Immature natural killer cell (primary cell): Measurements from ENCODE around the gene GPATCH2. TPM values are rescaled to one million over a fixed set of nuclear protein-coding genes. Genes with fewer than 3 reads are reported as not detected.

ENCODE experiments used
- DNase-seq, 3 donors: peaks; one replicate each; pipeline ENCODE4 v3.0.0; 2022; ENCODE audit warnings: mixed read lengths in 1 of 3
- H3K27ac Mint-ChIP-seq, 6 donors: one replicate each; pipeline ENCODE4 v1.8.0; 2020; ENCODE audit warnings: mixed read lengths in 6 of 6, mild to moderate bottlenecking in 5 of 6, inconsistent platforms in 4 of 6, moderate library complexity in 3 of 6
- H3K27me3 Mint-ChIP-seq, 3 donors: one replicate each; pipeline ENCODE4 v1.8.0; 2020 to 2021; ENCODE audit warnings: low read depth in 3 of 3, mild to moderate bottlenecking in 3 of 3, mixed read lengths in 3 of 3, moderate library complexity in 3 of 3, inconsistent platforms in 1 of 3
- H3K36me3 Mint-ChIP-seq, 3 donors: one replicate each; pipeline ENCODE4 v1.8.0; 2020; ENCODE audit warnings: mixed read lengths in 3 of 3, inconsistent platforms in 2 of 3, mild to moderate bottlenecking in 2 of 3
- H3K4me1 Mint-ChIP-seq, 2 donors: one replicate each; pipeline ENCODE4 v1.8.0; 2020; ENCODE audit warnings: inconsistent platforms in 2 of 2, mild to moderate bottlenecking in 2 of 2, mixed read lengths in 2 of 2, moderate library complexity in 1 of 2
- H3K4me3 Mint-ChIP-seq, 5 donors: one replicate each; pipeline ENCODE4 v1.8.0; 2020; ENCODE audit warnings: mild to moderate bottlenecking in 5 of 5, mixed read lengths in 5 of 5, inconsistent platforms in 3 of 5, moderate library complexity in 3 of 5
- H3K9me3 Mint-ChIP-seq, 6 donors: one replicate each; pipeline ENCODE4 v1.8.0; 2020; ENCODE audit warnings: mild to moderate bottlenecking in 6 of 6, mixed read lengths in 6 of 6, inconsistent platforms in 4 of 6, moderate library complexity in 3 of 6
- polyA plus RNA-seq, 3 donors: library from polyadenylated mRNA; unstranded; fragments of 300-500 nt; fragmentation: Illumina TruSeq; gene quantifications; one replicate each; pipeline ENCODE4 v1.2.3, GENCODE V29; 2021

Gene GPATCH2
- polyA plus RNA-seq, 3 donors from 2014 or later, result 2.1 to 4.6 (median 2.9) TPM

DNA sequence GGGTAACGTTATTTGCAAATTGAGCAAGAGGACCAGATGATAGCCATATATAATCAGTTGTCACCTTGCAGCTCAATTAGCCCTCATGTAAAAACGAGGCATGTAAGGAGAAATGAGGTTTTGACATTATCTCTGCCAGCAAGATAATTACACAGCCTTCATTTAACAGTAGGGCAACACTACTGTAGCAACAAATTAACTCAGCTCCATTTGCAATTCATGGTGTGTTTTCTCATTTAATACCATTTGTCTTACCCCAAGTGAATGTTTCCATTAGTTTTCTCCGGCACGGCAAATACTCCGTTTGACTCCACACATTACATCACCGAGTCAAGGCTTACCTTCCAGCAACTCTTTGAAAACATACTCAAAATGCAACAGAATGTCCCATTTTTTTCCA lies 66.7 kb downstream of the GPATCH2 start:
- no peak overlapping the region for H3K4me3 Mint-ChIP-seq
- peaks cover 0 to 3% (median 2%) of the 10 kb centered on the region in 3 donors for H3K27me3 Mint-ChIP-seq
- peaks cover 7 to 18% (median 8%) of the 10 kb centered on the region in 3 donors for H3K36me3 Mint-ChIP-seq
- H3K4me1 Mint-ChIP-seq, result no peaks in the 10 kb centered on the region
- H3K27ac Mint-ChIP-seq, result no peak overlapping the region
- DNase-seq, result no peak
- no peaks in the 10 kb centered on the region for H3K9me3 Mint-ChIP-seq

DNA sequence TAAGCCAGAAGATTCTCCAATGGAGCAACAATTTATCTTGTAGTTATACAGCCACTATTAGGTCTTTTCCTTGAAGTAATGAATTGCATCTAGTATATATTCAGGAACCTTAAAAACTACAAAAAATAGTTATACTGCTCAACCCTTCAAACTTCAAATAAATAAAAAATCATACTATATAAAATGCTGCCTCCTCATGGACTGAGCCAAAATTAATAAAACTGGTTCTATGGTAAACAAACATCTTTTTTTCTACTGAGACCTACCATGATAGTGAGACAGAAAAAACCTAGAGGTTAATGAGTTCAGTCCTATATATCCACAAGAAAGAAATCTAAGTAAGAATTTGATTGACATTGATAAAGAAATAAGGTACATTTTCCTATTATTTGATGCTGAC lies 67.7 kb downstream of the GPATCH2 start:
- Mint-ChIP-seq H3K36me3 (peaks cover 7 to 14% (median 11%) of the 10 kb centered on the region in 3 donors), H3K27ac (no peak overlapping the region), H3K4me3 (no peak overlapping the region), H3K27me3 (peaks cover 0 to 3% (median 2%) of the 10 kb centered on the region in 3 donors), H3K9me3 (no peaks in the 10 kb centered on the region), H3K4me1 (no peaks in the 10 kb centered on the region)
- no peak for DNase-seq

DNA sequence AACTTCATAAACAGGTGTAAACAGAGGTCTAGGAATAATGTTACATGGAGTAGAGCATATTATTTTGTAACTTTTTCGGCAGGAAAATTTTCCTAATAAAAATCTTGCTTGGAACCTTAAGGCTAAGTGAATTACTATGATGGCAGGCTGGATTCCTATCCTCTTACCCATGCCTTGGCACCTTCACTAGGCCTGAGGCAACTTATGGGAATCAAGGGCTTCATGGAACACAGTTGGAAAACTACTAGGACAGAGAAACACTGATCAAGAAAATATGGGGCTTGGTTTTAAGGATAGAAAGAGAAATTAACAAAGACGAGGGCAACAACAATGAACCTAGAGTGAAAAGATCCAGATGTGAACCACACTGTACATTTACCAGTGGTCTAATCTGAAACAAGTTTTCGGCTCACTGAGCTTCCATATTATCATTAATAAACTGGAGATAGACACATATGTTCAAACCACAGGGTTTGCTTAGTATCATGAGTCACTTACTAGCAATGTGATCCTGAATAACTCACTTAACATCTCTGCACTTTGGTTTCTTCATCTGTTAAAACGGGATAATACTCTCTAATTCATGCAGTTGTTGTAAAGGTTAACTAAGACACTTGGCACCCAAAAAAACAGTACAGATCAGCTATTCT lies 68.5 kb downstream of the GPATCH2 start:
- peaks cover 0 to 3% (median 2%) of the 10 kb centered on the region in 3 donors for H3K27me3 Mint-ChIP-seq
- H3K9me3 Mint-ChIP-seq, result no peaks in the 10 kb centered on the region
- H3K4me3 Mint-ChIP-seq, result no peak overlapping the region

DNA sequence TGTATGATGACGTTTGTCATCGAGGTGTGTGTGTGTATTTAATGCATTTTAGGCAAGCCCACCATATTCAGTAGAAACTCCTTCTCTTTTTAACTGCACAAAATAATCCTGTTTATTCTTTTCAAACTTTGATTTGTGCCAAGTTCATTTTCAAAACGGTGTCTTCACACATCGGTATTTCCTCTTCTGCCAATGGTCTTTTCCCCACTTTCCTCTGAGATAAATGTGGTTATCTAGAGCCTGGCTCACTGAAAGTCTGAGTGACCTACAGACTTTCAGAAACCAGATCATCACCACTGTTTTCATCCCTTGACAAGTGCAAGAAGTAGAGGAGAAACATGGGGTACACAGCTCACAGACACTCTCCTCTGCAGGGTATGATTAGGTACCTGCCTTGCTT lies 69.4 kb downstream of the GPATCH2 start:
- H3K9me3 Mint-ChIP-seq, result no peaks in the 10 kb centered on the region
- no peak for DNase-seq
- no peaks in the 10 kb centered on the region for H3K4me1 Mint-ChIP-seq
- peaks cover 7 to 14% (median 11%) of the 10 kb centered on the region in 3 donors for H3K36me3 Mint-ChIP-seq
- H3K27me3 Mint-ChIP-seq, result peaks cover 0 to 3% (median 2%) of the 10 kb centered on the region in 3 donors
- H3K27ac Mint-ChIP-seq, result no peak overlapping the region
- H3K4me3 Mint-ChIP-seq, result no peak overlapping the region

More for the DNA sequence above, 68.5 kb downstream of the GPATCH2 start:
- Mint-ChIP-seq H3K36me3 (peaks cover 7 to 14% (median 11%) of the 10 kb centered on the region in 3 donors), H3K4me1 (no peaks in the 10 kb centered on the region), H3K27ac (no peak overlapping the region)
- DNase-seq, result no peak

DNA sequence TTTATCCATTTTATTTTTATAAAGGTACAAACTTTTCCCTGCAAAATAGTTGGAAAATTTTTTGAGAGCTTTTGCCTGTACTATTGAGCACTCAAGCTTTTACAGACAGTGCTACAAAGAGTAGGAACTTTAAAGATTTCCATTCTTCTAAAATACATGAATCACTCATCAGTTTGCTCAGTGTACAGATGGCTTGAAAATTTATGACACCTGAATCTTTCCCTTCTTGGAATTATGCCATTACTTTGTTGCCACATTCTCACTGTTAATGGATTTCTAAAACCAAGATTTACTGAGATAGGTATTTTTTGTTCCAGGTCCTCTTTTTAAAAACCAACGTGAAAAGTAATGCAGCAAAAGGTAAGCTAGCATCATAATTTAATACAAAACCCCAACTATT lies 76.0 kb downstream of the GPATCH2 start:
- H3K36me3 Mint-ChIP-seq, result peaks cover 0 to 11% (median 4%) of the 10 kb centered on the region in 3 donors
- DNase-seq, result no peak
- no peak overlapping the region for H3K27ac Mint-ChIP-seq
- H3K9me3 Mint-ChIP-seq, result no peaks in the 10 kb centered on the region
- no peaks in the 10 kb centered on the region for H3K27me3 Mint-ChIP-seq
- H3K4me1 Mint-ChIP-seq, result no peaks in the 10 kb centered on the region
- H3K4me3 Mint-ChIP-seq, result no peak overlapping the region

DNA sequence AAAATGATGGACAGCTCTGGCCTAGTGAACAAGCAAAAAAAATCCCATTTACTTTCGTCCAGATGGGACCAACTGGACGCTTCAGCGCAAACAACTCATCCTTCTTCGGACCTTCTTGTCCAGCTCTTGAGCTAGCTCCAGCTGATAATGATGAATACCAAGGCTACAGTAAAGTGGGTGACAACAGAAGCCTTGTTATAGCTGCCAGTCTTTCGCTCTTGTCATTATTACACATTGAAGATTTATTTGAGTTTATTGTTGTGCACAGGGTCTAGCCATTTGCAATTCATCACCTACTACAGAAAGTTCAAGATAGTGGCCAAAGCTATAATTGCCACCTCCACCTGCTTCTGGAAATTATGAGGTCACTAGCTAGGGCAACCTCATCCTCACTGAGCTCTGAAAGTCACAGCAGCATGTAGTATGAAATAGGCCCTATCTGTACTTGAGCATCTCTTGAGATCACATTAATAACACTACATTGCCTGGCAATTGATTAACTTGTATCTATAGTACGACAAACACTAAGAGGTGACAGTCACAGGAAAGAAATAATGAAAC lies 76.9 kb downstream of the GPATCH2 start:
- Mint-ChIP-seq H3K9me3 (no peaks in the 10 kb centered on the region), H3K4me1 (no peaks in the 10 kb centered on the region), H3K36me3 (peaks cover 4 to 6% (median 5%) of the 10 kb centered on the region in 3 donors), H3K4me3 (no peak overlapping the region), H3K27ac (no peak overlapping the region), H3K27me3 (no peaks in the 10 kb centered on the region)
- DNase-seq, result no peak

DNA sequence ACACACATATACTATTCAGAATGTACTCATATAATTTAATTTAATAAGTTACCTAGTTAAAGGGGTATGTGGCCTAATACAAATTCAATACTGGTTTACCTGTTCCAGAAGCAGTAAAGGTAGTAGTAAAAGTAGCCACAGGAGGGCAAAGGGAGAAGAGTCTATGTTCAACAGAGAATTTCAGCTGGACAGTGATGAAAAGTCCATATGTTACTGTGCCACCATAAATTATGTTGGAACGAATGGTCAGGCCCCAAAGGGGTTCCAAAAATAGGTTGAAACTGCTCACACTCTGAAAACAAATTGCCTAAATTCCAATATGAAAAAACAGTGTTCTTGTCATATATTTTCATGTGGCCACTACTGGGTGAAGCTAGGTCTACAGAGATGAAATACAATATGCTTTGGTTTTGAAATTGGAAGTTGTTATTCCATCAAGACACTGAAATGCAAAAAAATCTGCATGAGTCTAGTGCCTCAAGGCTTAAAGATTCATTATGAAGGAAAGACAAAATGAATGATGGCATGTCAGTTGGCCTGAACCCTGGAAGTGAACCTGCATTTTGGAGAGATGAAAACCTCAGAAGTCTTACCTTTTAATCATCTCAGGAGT lies 78.4 kb downstream of the GPATCH2 start:
- H3K4me3 Mint-ChIP-seq, result no peak overlapping the region
- H3K27me3 Mint-ChIP-seq, result no peaks in the 10 kb centered on the region
- no peak for DNase-seq
- peaks cover 15 to 16% (median 16%) of the 10 kb centered on the region in 3 donors for H3K36me3 Mint-ChIP-seq
- no peak overlapping the region for H3K27ac Mint-ChIP-seq
- no peaks in the 10 kb centered on the region for H3K4me1 Mint-ChIP-seq
- peaks cover 0 to 12% (median 7%) of the 10 kb centered on the region in 6 donors for H3K9me3 Mint-ChIP-seq

DNA sequence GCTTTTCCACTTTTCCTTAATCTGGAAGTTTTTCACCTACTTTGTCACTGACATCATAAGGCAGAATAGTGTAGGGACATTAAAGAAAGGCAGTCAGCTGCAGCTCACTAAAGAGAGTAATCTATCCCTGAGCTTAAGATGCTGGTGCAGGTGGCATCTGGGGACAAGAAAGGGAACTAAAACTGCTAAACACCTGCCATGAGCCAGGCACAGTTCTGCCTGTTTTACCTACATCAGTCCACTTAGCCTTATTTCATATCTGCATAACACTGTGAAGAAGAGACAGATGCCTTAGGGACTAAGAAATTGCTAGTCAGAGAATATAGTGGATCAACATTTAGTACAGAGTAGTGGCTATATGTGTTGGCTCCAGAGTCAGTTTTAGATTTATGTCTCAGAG lies 88.1 kb downstream of the GPATCH2 start:
- DNase-seq, result no peak
- Mint-ChIP-seq H3K4me1 (no peaks in the 10 kb centered on the region), H3K27me3 (no peaks in the 10 kb centered on the region), H3K9me3 (peaks cover 2 to 15% (median 5%) of the 10 kb centered on the region in 6 donors), H3K36me3 (peaks cover 7 to 15% (median 15%) of the 10 kb centered on the region in 3 donors), H3K27ac (peak overlapping the region in 1 of 6 donors; percentile 21), H3K4me3 (no peak overlapping the region)

DNA sequence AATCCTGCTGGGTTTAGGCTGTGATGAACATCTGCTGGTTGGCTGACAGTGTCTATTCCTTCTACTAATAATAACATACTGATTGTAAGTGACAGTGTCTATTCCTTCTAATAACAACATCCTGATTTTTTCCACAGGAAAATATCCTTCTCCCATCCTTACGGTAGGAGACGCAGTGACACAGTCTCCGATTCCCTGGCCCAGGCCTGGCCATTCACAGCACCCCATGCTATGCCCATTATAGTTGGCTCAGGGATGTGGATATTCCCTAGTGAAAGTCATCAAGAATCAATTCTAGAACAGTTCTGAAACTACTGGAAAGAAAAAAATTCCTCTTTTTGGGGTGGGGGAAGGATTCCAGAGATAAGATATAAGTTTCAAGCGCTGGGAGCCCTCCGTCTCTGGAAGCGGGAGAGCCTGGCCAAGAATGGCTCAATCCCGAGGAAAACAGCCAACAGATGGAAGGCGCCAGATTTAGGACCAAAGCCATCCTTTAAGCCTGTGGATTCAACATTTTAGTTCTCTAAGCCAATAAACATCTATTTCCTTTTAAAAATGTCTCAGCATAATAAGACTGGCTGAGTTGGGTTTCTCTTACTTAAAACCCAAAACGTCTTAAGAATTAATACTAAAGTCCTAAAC lies 88.6 kb downstream of the GPATCH2 start:
- Mint-ChIP-seq H3K27me3 (no peaks in the 10 kb centered on the region), H3K4me1 (no peaks in the 10 kb centered on the region), H3K36me3 (peaks cover 5 to 13% (median 9%) of the 10 kb centered on the region in 3 donors), H3K9me3 (peaks cover 0 to 9% (median 4%) of the 10 kb centered on the region in 6 donors), H3K27ac (no peak overlapping the region), H3K4me3 (no peak overlapping the region)
- no peak for DNase-seq

DNA sequence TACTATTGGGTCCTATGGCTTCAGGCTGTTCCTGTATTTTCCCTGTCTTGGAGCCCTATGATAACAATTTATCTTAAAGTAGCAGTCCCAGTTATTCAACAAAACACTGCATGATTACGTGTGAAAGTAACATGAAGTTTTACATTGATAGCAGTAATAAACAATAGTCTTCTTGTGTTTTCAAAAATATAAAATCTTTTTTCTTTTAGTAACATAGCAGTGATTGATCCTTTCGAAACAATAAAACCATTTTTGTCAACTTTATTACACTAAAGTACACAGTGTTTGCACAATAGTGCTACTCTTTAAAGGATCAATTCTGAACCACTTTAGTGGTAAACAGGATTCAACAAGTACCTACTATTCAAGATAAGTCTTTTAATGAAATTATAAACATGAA lies 90.6 kb downstream of the GPATCH2 start:
- Mint-ChIP-seq H3K9me3 (no peaks in the 10 kb centered on the region), H3K4me1 (no peaks in the 10 kb centered on the region), H3K36me3 (peaks cover 0 to 7% (median 0%) of the 10 kb centered on the region in 3 donors), H3K27ac (no peak overlapping the region), H3K4me3 (no peak overlapping the region), H3K27me3 (no peaks in the 10 kb centered on the region)
- DNase-seq, result no peak

DNA sequence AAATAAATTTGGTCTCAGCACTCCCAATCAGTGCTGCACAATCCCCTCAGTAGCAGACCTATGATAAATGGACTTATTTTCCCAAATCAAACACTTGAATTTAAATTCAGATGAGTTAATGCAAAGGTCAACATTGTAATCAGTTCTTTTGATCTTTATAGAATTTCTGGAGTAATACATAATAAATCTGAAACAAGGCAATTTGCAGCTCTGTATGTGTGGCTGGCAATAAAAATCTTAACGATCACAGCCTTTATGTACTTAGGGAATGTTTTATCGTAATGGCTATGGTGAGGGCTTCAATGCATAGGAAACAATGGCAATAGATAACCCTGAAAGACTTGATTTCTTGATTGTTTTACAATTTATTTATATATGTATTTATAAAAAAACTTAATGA lies 91.4 kb downstream of the GPATCH2 start:
- H3K36me3 Mint-ChIP-seq, result peaks cover 0 to 4% (median 0%) of the 10 kb centered on the region in 3 donors
- no peak overlapping the region for H3K4me3 Mint-ChIP-seq
- no peak overlapping the region for H3K27ac Mint-ChIP-seq
- H3K27me3 Mint-ChIP-seq, result no peaks in the 10 kb centered on the region
- no peak for DNase-seq
- H3K4me1 Mint-ChIP-seq, result no peaks in the 10 kb centered on the region
- H3K9me3 Mint-ChIP-seq, result no peaks in the 10 kb centered on the region

DNA sequence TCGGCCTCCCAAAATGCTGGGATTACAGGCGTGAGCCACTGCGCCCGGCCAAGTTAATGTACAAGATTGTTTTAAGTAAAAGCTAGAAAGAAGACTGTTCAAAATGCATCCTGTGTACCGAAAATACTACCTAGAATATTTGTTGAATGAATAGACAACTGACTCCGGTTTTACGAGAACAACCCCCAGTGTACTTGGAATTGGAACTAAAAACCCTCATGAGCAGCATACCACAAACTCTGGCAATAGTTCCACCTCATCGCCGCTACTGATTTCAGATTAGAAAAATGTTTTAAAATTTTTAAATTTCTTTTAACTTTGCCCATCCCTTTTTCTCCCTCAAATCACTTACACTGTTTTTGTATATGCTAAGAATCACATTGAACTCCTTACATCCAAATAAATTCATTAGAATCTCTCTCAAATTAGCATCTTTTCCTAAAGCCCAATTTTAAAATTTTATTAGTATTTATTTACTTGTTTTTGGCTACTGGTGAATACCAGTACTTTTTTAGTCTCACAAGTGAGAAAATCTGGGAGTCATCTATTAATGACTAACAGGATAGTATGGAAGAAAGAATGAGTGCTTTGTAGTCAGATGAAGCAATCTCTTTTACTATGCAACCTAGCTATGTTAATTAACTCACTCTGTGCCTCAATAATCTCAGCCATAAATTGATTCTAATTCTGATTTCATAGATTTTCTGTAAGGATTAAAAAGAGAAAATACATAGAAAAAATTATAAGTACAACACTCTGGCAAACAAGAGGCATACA lies 95.1 kb downstream of the GPATCH2 start:
- no peak for DNase-seq
- H3K27ac Mint-ChIP-seq, result no peak overlapping the region
- H3K36me3 Mint-ChIP-seq, result peaks cover 3 to 8% (median 3%) of the 10 kb centered on the region in 3 donors
- H3K4me3 Mint-ChIP-seq, result no peak overlapping the region
- no peaks in the 10 kb centered on the region for H3K27me3 Mint-ChIP-seq
- no peaks in the 10 kb centered on the region for H3K4me1 Mint-ChIP-seq
- no peaks in the 10 kb centered on the region for H3K9me3 Mint-ChIP-seq

DNA sequence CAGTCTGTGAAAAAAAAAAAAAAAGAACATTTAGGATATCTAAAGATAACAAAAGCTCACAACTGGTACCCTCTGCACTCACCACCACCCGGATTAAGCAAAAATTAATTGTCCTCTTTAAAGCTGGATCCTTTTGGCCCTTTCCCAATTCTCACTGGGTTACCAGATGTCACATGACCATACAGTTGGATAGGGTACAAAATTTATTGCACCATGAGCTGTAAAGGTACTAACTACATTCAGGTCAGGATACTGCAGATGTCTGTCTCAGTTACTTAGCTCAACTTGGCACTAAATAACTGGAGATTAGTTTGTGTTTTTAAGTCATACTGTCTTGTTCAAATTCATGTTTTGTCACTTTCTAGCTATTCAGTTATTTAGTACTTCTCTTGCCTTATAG lies 96.3 kb downstream of the GPATCH2 start:
- Mint-ChIP-seq H3K4me3 (no peak overlapping the region), H3K9me3 (no peaks in the 10 kb centered on the region), H3K27ac (no peak overlapping the region), H3K36me3 (peaks cover 3 to 11% (median 7%) of the 10 kb centered on the region in 3 donors), H3K27me3 (no peaks in the 10 kb centered on the region), H3K4me1 (no peaks in the 10 kb centered on the region)
- DNase-seq, result no peak
